GM12872 (cell line): ENCODE results near the gene HTR4.

ENCODE experiments used
- TF ChIP-seq, protein P1 (sequence below): IDR thresholded peaks from 3 replicates; pipeline ENCODE4 v1.5.1; 2011; ENCODE audit warnings: low read depth, mild to moderate bottlenecking, low read length, moderate library complexity; ENCODE audit not compliant: insufficient read depth

Gene HTR4

DNA sequence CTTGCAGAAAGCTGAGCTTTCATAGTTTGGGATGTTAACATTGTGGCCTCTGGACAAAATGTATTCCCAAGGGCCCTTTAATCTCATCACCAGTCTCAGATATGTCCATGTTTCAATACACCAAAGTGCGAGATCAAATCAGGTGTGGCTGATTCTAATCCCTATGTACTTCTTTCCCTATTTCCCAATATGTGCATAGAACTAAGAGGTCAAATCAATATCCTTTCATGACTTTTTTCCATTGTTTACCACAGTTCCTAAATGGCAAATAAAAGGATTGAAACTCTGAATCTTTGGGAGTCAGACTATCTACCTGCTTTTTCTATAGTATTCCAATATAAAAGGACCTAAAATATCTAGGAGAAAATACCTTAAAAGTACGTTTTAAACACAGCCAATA is 165.6 kb downstream of the HTR4 start:
- TF ChIP-seq, protein P1, sequence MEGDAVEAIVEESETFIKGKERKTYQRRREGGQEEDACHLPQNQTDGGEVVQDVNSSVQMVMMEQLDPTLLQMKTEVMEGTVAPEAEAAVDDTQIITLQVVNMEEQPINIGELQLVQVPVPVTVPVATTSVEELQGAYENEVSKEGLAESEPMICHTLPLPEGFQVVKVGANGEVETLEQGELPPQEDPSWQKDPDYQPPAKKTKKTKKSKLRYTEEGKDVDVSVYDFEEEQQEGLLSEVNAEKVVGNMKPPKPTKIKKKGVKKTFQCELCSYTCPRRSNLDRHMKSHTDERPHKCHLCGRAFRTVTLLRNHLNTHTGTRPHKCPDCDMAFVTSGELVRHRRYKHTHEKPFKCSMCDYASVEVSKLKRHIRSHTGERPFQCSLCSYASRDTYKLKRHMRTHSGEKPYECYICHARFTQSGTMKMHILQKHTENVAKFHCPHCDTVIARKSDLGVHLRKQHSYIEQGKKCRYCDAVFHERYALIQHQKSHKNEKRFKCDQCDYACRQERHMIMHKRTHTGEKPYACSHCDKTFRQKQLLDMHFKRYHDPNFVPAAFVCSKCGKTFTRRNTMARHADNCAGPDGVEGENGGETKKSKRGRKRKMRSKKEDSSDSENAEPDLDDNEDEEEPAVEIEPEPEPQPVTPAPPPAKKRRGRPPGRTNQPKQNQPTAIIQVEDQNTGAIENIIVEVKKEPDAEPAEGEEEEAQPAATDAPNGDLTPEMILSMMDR = no peak

DNA sequence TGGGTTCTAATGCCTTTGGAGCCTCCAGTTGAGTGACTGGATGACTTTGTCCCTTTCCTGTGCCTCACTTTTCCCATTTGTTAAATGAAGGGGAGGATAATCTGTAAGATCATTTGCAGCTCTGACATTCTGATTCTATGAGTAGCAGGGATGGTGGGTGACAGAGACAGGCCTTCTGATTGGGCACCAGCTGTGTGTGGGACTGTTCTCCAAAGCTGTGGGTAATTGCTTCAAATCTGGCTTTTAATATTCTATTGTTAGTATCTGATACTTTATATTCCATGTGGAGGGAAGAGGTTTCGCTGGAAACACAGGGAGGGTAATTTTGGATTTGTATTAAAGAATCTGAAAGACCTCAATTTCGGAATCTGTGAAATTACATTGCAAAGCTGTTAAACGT is 167.9 kb downstream of the HTR4 start:
- TF ChIP-seq, protein P1 = no peak

DNA sequence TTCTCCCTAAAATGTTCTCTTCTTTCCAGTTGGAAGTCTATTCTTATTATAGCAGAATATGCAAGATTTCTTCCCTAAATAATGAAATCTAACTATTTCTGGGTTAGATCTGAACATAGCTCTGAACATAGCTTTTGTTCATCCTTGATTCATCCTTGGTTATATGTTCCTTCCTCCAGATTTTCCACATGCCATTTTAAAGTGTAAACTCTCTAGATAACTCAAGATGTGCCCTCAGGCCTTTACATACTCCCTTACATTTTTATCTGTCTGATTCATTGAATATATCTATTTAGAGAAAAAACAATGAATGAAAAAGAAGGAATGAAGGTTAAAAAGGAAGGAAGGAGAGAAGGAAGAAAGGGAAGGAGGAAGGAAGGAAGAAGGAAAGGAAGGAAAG is 169.7 kb downstream of the HTR4 start:
- TF ChIP-seq, protein P1 = no peak

DNA sequence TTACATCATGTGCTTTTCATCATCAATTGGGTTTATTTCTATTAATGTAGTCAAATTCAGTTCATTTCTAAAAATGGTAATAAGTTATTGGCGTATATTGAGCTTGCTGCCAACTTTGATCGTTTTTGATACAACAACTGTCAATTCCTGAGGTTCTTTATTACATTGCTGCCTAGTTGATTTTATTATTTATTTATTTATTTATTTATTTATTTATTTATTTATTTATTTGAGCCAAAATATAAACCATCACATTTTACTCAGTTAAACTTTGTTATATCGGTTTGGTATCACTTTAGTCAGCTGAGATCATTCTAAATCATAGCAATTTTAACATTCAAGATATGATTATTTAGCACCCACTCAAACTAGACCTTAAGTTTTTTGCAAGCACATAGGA is 170.6 kb downstream of the HTR4 start:
- TF ChIP-seq, protein P1 = no peak

DNA sequence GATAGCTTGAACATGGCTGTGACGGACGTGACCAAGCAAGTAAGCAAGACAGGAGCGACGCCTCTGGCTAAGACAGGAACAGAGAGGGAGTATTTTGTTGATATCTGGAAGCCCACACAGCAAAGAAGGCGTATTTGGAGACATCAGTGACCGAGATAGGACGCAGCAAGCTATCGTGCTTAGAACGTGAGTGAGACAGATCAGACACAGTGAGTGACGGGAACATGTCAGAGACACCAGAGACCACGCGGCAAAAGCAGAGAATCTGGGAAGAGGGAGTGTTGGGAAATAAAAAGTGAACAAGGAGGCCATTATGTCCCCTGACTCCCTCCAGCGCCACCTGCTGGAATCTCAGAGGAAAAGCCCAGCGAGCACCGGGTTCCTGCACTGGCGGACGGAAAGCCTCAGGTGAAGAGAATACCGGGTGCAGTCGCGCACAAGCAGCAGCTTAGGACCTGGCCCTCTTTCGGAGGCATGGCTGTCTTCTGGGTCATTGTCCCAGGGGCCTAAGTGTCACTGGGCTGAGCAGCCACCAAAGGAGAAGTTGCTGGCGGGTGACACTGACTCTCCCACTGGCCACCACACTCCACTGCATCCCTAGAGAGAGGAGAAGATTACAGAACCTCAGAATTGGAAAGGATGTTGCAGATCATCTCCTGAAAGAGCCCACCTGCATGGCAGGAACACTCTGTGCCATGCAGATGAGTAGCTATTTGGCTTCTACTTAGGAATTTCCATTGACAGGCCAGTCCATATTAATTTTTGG is 171.4 kb downstream of the HTR4 start:
- TF ChIP-seq, protein P1 = peak; percentile 92

DNA sequence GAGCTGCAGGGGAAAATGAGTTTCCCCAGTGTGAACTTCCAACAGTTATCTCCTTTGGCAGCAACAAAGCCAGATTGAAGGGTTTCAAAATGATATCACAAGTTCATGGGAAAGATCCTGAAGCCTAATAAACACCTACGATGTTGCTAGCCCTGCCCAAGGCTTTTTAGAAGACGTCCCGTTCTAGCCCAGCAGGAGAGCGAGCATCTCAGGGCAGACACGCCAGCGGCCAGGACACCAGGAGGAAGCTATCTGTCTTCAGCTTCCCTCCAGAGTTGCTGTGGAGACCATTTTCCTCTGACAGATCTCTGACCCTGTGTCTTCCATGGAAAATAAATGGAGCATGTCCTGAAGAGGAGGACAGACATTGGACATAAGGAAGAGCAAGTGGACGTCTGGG is 172.1 kb downstream of the HTR4 start:
- TF ChIP-seq, protein P1 = no peak

DNA sequence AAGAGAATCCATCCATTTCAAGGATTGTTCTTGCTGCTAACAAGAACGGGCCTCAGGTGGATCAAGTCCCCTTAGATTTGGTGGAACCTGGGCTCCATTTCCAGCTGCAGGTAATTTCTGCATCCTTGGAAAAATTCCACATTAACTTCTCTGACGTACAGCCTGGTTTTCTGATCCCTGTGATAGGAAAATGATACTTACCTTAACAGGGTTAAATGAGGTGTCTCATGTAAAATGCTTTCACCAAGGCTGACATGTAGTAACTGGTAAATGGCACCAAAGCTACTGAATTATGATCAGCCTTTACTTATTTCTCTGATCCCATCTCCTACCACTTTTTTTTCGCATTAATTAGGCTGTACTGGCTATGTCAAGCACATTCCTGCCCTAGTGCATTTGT is 176.9 kb downstream of the HTR4 start:
- TF ChIP-seq, protein P1 = no peak
